GM19035 (cell line): ENCODE results near the gene EVI5.

Source experiments
- ATAC-seq: cut with Tn5 transposase; IDR thresholded peaks from one replicate; pipeline ENCODE4 v1.9.1; 2021; ENCODE audit not compliant: unreplicated experiment

EVI5 gene

DNA sequence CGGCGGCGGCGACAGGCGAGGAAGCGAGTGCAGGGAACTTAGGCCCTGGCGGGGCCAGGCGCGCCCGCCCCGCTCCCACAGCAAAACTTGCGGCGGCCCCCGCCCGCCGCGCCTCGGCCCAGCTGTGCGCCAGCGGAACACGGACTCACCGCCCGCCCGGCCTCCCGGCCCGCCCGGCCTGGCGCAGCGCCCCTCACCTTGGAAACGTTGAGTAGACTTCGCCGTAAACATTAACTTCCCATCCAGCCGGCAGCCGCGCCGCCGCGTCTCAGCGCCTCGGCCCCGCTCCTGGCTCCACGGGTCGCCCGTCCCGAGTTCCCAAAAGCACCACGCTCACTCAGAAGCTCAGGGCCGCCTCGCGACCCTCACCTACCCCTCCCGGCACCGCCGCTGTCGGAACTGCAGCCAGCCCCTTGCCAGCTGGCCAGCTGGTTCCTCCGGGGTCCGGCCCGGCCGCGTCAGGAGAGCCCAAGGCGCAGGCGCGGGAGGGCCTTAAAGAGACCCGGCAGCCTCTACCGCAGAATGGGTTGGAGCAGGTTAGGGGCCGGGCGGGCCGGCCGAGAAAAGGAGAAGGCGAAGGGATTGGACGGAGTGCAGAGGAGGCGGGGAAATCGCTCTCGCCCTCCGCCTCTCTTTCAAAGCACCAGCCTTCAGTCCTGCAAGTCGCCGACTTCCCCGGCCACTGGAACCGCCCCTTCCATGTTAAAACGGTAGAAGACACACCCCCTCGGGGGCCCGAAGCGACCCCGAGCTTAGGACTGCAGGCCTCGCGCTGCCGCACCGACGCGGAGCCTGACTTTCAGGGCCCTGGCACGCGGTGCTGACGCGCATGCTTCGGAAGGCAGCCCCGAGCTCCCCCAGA is at the start of gene EVI5:
Gene EVI5 (minus strand): TSS at position 470 of the 862 bp plus-strand sequence. CDS start 48,562 bp downstream, outside the sequence.
- peak; percentile 95 for ATAC-seq

DNA sequence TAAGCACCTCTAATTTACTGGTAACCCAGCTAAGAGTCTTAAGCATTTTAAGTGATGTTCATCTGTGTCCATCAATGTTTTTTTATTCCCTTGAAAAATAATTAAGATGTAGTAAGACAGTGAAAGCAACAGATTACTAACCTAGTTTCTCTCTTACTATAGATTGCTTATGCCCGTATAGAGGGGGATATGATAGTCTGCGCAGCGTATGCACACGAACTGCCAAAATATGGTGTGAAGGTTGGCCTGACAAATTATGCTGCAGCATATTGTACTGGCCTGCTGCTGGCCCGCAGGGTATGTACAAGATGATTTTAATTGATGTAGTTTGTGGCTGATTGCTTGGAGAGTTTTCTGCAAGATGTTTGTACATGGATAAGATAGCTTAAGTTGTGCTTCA is 49.7 kb upstream of the EVI5 start:
- ATAC-seq, result no peak

DNA sequence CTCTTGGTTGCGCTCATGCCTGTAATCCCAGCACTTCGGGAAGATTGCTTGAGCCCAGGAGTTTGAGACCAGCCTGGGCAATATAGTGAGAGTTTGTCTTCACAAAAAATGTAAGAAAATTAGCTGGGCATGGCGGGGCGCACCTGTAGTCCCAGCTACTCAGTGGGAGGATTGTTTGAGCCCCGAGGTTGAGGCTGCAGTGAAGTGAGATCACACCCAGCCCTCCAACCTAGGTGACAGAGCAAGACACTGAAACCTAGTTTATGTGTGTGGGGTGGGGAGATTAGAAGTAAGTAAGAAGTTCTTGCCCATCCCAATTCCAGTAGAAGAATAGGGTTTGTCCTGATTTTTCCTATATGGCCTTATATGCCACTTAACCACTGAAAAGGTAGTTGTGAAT is 48.9 kb upstream of the EVI5 start:
- no peak for ATAC-seq

DNA sequence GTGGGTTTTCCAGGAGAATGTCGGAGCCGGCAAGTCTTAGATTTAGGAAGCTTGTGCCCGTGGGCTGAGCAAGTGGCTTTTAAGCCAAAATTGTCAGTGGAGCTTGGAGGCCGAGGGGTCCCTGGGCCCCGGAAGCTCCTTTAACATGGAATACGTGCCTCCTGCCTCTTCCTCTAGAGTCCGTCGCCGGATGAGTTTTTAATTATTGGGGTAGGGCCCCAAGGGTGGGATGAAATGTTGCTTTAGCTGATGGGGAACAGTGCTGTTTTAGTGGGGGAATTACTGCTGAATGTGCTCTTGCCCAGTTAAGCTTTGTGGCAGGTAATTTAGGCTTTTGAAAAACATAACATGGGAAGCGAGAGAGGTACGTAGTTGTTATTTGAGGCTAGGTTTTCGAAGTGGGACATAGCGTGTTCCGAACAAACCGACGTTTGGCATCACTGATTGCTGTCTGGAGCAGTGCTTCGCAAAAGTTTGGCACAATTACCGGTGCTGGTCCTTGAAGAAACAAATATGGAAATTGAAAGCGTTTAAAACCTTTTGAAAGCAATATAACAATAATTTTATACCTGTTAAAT is 47.7 kb upstream of the EVI5 start:
- peak; percentile 3 for ATAC-seq

DNA sequence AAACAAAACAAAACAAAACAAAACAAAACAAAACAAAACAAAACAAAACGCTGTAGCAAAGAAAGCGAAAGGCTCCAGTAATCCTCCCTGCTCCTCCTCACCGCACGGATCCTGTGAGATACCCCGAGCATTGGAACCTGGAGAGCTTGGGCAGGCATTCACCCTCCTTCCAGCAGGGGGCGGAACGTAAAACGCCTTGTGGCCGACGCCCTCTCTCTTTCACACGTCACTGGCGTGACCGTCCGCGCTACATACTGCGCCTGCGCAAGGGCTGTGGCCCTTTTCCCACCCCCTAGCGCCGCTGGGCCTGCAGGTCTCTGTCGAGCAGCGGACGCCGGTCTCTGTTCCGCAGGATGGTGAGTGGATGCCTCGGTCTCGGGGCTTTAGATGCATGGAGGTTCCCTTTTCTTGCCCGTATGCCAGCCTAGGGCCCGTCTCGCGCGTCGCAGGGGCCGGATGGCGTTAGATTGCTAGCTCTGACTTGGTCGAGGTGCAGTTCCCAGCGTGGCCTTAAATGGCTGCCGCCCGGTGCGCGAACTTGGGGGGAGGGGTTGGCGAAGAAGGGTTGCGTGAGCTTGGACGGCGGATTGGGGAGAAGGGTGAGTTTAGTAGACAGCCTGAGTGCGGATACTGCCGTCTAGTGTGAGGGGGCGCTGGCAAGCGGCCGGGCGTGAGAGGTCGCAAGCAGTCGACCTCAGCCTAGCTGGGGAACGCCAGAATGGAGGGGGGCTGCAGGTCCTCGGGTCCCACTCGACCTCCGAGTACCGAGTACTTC is 47.0 kb upstream of the EVI5 start, which contains the start of gene RPL5:
Gene RPL5 (plus strand): TSS at position 279 of the 775 bp plus-strand sequence. CDS start 75 bp downstream, at position 354.
- ATAC-seq, result peak; percentile 87

DNA sequence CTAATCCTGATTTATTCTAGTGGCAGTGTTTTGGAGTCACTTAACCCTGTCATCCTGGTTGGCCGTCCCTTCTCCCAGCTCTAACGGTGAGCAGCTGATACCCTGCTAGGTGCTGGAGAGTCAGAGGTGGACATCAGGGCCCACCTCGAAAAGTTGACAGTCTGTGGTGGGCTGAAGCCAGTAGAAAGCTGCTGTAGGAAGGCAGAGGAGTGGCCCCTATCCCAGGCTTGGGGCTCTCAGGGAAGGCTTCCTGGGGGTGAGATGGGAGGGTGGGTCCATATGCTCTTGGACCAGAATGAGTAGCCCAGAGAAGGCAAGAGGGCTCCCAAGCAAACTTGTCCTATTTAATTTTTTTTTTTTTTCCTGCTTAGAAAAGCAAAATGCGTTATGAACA is 46.5 kb upstream of the EVI5 start:
- ATAC-seq, result no peak

DNA sequence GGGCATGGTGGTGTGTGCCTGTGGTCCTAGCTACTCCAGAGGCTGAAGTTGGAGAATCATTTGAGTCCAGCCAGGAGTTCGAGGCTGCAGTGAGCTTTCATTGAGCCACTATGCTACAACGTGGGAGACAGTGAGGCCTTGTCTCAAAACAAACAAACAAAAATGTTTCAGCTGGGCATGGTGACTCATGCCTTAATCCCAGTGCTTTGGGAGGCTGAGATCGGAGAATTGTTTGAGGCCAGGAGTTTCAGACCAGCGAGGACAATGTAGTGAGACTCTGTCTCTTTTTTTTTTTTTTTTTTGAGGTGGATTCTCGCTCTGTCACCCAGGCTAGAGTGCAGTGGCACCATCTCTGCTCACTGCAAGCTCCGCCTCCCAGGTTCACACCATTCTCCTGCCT is 41.9 kb upstream of the EVI5 start:
- no peak for ATAC-seq

DNA sequence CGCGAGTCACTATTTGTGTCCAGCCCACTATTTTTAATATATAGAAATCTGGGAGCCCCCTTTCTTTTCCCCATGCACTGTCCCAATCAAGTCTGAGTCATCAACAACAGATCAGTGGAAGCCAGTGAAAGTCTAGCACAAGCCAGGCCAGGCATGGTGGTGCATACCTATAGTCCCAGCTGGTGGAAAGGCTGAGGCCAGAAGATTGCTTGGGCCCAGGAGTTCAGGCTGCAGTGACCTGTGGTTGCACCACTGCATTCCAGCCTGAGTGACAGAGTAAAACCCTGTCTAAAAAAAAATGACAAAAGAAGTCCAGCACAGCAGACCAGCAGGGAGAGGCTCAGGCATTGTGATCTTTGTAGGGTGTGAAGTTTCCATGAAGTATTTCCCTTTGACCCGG is 38.0 kb upstream of the EVI5 start:
- no peak for ATAC-seq

DNA sequence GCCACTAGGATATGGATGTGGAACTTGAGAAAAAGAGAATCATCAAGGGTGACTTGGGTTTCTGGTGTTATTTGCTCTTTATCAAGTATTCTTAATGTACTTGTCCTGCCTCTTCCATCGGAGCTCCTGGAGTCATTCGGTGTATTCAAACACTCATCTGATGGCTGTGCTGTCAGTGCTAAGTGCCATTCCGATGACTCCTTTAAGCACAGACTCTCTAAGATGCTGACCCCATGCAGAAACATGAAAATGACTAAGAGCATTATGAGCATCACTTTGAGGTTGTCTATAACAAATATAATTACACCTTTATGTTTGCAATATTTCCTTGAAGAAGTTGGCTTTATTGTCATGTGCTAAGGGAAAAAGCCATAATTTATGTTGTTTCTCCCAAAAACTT is 35.6 kb upstream of the EVI5 start:
- ATAC-seq, result no peak

DNA sequence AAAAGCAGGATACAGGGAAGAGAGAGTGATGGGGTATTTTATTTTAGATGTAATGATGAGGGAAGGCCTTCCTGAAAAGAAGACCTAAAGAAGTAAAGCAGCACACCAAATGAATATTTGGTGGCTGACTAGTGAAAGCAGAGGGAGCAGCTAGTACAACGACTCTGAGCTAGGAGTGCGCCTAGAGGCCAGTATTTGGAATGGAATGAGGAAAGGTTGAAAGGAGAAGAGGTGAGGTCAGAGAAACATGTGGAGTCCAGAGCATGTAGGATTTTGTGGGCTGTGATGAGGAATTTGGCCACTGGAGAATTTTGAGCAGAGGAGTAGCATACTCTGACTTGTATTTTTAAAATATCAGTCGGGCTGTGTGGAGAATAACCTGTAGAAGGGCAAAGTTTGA is 35.1 kb upstream of the EVI5 start:
- ATAC-seq, result no peak

DNA sequence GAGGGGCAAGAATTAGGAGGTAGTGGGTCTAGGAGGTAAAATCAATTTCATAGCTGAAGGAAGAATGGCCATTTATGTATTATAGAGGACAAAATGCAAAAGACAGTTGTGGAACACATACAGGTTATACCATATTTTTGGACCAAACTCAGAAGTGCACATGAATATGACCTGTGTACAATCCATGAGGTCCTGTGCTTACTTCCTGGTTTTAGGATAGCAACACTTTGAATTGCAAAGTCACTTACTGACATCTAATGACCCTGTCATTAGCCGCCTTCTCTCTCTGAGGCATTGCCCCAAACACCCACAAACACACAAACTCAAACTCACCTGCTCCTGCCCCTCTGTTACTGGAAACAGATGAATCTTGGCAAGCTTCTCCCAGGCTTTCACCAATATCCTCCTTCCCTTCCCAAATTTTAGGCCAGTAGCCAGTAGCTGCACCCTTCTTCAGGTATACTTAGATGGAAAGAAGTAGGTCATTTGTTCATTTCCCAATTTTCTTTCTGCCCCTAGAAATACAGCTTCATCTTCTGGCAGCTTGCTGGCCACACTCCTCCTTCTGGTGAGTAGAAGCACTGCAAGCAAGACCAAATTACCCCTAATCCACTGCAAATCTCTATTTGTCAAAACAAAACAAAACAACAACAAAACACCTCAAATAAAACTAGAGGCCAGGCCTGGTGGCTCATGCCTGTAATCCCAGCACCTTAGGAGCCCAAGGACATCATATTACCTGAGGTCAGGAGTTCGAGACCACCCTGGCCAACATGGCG is 33.3 kb upstream of the EVI5 start:
- peak; percentile 69 for ATAC-seq

DNA sequence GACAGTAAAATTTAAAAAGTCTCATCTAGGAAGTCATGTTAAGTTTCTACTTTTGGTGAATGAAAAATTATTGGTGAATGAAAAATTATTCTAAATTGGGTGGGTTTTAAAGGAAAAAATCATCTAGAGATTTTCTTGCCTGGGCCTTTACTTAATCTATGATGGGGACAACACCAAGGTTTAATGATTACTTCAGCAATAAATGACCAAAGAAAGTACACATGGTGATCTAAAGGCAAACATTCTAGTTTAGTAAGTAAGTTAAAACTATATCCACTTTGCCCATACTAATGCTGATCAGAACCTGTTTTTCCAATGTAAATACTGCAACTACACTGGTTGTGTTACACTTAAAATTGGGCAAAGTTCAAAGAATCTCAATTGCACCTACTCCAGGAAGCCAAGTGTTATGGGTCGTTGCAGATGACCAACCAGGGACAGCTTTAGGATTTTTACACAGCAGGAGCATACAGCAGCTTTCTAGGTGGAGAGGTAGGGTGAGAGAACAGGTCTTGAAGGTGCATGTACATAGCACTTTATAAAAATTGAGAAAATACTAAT is 32.3 kb upstream of the EVI5 start:
- no peak for ATAC-seq

DNA sequence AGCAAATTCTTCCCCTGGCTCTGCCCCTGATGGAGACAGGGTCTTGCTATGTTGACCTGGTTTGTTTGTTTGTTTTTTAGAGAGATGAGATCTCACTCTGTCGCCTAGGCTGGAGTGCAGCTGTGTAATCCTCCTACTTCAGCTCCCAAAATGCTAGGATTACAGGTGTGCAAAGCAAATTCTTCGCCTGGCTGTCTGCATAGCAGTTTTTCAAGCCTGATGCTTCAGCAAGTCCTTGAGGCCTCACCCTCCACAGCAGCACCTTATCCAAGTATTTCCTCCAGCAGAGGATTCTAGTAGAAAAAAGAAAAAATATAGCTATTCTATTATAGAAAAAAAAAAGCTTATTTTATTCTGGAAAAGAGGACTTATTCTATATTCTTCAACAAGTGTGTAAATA is 31.8 kb upstream of the EVI5 start:
- ATAC-seq, result no peak

DNA sequence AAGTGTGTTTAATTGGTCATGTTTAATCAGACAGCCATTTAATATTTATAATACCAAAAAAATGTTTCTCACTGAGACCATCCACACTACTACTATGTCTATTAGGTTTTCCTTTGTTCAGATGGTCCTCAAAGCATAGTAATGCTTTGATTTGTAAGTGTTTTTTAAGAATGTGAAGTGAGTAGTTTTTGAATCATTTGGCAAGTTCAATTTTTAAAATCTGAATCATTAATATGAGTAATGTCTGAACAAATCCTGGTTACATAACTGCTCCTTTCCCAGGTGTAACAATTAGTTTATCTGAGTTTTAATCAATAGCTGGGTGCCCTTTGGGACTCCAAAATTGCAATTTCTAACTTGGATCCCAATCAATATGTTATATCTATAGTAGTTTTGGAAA is 23.5 kb upstream of the EVI5 start:
- no peak for ATAC-seq

DNA sequence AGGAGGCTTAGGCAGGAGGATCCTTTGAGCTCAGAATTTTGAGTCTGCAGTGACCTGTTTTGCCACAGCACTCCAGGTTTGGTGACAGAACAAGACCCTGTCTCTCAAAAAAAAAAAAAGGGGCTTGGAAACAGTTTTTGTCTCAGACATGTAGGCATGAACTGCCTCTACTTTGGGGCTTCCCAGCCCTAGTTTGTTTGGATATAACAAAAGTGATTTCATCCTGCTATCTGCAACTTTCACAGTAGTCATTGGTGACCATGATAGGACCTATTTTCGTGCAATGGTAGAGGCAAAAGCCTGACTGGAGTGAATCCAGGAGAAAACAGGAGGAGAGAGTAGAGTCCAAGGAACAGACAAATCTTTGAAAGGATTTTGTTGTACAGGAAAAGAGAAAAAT is 20.3 kb upstream of the EVI5 start:
- ATAC-seq, result no peak

DNA sequence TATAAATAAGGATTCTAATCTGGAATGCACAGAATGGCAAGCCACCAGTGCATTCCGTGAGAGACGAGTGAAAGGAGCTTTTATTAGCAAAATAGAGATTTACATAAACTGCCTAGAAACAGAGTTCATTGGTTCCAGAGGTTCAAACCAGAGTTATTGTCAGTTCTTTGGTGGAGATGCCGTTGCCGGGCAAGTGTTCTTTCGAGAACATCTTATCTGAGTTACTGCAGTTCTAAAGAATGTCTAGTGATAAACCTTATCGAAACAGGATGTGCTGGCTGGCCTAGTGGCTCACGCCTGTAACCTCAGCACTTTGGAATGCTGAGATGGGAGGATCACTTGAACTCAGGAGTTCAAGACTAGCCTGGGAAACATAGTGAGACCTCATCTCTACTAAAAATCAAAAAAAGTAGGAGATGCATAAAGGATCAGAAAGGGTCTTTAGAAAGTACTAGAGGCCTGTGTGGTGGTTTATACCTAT is 19.9 kb upstream of the EVI5 start:
- no peak for ATAC-seq

DNA sequence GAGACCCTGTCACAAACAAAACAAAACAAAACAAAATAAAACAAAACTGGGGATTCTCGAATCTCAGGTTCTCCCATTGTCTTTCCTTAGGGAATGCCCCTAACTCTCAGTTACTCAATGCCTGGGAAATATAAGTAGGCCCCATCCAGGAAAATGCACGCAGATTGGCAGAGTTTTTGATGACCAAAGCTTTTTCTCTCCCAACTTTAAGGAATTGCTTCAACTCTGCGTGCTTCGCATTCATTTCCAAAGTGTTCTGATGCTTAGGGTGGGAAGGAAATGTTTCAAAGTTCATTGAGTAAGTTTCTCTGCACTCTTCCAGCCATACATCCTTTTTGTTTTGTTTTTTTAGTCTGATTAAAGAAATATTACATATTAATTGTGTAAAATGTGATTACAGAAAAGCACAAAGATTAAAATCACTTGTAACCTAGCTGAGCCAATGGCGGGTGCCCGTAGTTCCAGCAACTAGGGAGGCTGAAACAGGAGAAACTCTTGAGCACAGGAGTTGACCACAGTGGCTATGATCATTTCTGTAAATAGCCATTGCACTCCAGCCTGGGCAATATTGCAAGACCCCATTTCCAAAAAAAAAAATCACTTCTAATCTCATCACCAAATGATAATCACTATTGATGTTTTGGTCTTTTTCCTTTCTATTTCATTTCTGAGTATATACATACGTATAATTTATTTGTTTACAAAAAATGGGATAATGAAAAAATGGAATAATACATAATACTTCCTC is 18.4 kb upstream of the EVI5 start:
- no peak for ATAC-seq

DNA sequence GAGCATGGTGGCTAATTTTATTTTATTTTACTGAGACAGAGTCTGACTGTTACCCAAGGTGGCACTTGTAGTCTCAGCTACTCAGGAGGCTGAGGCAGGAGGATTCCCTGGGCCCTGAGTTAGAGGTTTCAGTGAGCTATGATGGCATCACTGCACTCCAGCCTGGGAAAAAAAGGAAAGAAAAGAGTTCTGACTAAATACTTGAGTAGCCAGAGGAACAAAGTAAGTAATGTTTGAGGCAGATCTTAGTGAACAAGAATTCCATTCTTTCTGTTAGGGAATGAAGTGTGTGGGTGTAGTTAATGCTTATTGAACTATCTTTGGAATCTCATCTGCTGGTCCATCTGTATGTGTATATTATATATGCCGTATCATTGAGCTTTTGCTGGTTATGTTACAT is 13.1 kb upstream of the EVI5 start:
- ATAC-seq, result no peak

DNA sequence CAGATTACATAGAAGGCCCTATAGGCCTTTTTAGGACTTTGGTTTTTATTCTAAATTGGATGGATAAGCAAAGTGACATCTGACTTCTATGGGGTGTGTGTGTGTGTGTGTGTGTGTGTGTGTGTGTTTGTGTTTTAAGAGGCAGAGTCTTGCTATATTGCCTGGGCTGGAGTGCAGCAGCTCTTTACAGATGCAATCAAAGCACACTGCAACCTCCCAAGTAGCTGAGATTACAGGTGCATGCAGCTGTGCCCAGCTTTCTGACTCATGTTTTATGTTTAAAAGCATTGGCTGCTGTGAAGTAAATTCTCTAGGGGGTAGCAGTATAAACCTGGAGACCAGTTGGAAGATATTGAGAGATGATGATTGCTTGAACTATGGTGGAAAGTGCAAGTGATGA is 12.4 kb upstream of the EVI5 start:
- ATAC-seq, result no peak

DNA sequence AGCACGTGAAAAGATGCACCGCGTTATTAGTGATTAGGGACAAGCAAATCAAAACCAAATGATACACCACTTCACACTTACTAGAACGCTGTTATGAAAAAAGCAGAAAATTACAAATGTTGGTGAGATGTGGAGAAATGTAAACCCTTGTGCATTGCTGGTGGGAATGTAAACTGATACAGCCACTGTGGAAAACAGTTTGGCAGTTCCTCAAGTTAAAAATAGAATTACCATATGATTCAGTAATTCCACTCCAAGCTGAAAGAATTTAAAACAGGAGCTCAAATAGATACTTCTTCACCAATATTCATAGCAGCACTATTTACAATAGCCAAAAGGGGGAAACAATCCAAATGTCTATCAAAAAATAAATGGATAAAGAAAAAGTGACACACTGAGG is 10.3 kb upstream of the EVI5 start:
- no peak for ATAC-seq
